ENCODE results near the gene ELL2. TPM values are rescaled to one million over a fixed set of nuclear protein-coding genes. Genes with fewer than 3 reads are reported as not detected.
"Not testable (repeated sequence)": the region's sequence is repeated elsewhere in the genome, so short reads cannot be mapped to it uniquely, and the experiment has no call there.

ELL2 gene
- total RNA-seq, 2 donors from 2014 or later = 69.8 to 135 TPM

- DNase-seq (ENCODE audit: low spot score) = peak; percentile 94
- intact Hi-C loops (cut with DNase I) = loop anchor here in 1 of 2 donors (5.0 to 10.0 kb wide), 2 partner anchors 480 to 737 kb away; no protein-coding TSS in a partner anchor
Observed at GRCh38 chr5:95857185-95857945, 104.3 kb downstream of the ELL2 start.

- intact Hi-C loops (cut with DNase I) = loop anchor here in 1 of 2 donors (5.0 to 10.0 kb wide), 2 partner anchors 481 to 738 kb away; no protein-coding TSS in a partner anchor
- DNase-seq (ENCODE audit: low spot score) = no peak
Observed at GRCh38 chr5:95856501-95856981, 105.1 kb downstream of the ELL2 start.

GRCh38 chr5:95853490-95853889, 108.2 kb downstream of the ELL2 start:
- no peak for DNase-seq (ENCODE audit: low spot score)

GRCh38 chr5:95852567-95852966, 109.1 kb downstream of the ELL2 start:
- intact Hi-C loops (cut with DNase I) = loop anchor here in 1 of 2 donors (10.0 kb wide), 1 partner anchor 742 kb away; no protein-coding TSS in a partner anchor
- DNase-seq (ENCODE audit: low spot score) = no peak

More at GRCh38 chr5:95853490-95853889, 108.2 kb downstream of the ELL2 start:
- intact Hi-C loops (cut with DNase I) = loop anchor here in 1 of 2 donors (10.0 kb wide), 1 partner anchor 741 kb away; no protein-coding TSS in a partner anchor

- intact Hi-C loops (cut with DNase I) = loop anchor here in 1 of 2 donors (10.0 kb wide), 1 partner anchor 744 kb away; no protein-coding TSS in a partner anchor
- not testable (repeated sequence) for DNase-seq (ENCODE audit: low spot score)
Observed at GRCh38 chr5:95851141-95851540, 110.5 kb downstream of the ELL2 start.

GRCh38 chr5:95850391-95850894, 111.2 kb downstream of the ELL2 start:
- intact Hi-C loops (cut with DNase I) = loop anchor here in 1 of 2 donors (10.0 kb wide), 1 partner anchor 744 kb away; no protein-coding TSS in a partner anchor
- DNase-seq (ENCODE audit: low spot score) = no peak

GRCh38 chr5:95848701-95849100, 113.0 kb downstream of the ELL2 start:
- intact Hi-C loops (cut with DNase I) = loop anchor here (5.0 to 10.0 kb wide), 3 partner anchors 186 to 204 kb away; partner anchors contain the start of gene RFESD (in 1 of the 2)
- no peak for DNase-seq (ENCODE audit: low spot score)

GRCh38 chr5:95847261-95847592, 114.4 kb downstream of the ELL2 start:
- no peak for DNase-seq (ENCODE audit: low spot score)
- intact Hi-C loops (cut with DNase I) = loop anchor here (2.0 to 10.0 kb wide), 4 partner anchors 66 to 202 kb away; partner anchors contain the start of gene RFESD (in 1 of the 2)

GRCh38 chr5:95846554-95847260, 114.9 kb downstream of the ELL2 start:
- intact Hi-C loops (cut with DNase I) = loop anchor here (1.0 to 10.0 kb wide), 5 partner anchors 65 to 202 kb away; partner anchors contain the start of gene RFESD (in 1 of the 2)
- no peak for DNase-seq (ENCODE audit: low spot score)

- DNase-seq (ENCODE audit: low spot score) = no peak
- intact Hi-C loops (cut with DNase I) = loop anchor here (5.0 to 10.0 kb wide), 3 partner anchors 183 to 201 kb away; partner anchors contain the start of gene RFESD (in 1 of the 2)
Observed at GRCh38 chr5:95845391-95845790, 116.3 kb downstream of the ELL2 start.

- intact Hi-C loops (cut with DNase I) = loop anchor here (10.0 kb wide), 2 partner anchors 189 to 199 kb away; partner anchors contain the start of gene RFESD (in 1 of the 2)
- no peak for DNase-seq (ENCODE audit: low spot score)
Observed at GRCh38 chr5:95843733-95844223, 117.9 kb downstream of the ELL2 start.

GRCh38 chr5:95842854-95843544, 118.7 kb downstream of the ELL2 start:
- no peak for DNase-seq (ENCODE audit: low spot score)
- intact Hi-C loops (cut with DNase I) = loop anchor here (10.0 kb wide), 2 partner anchors 188 to 198 kb away; partner anchors contain the start of gene RFESD (in 1 of the 2)

GRCh38 chr5:95841914-95842812, 119.5 kb downstream of the ELL2 start:
- no peak for DNase-seq (ENCODE audit: low spot score)
- intact Hi-C loops (cut with DNase I) = loop anchor here (10.0 kb wide), 2 partner anchors 187 to 197 kb away; partner anchors contain the start of gene RFESD (in 1 of the 2)

- no peak for DNase-seq (ENCODE audit: low spot score)
- intact Hi-C loops (cut with DNase I) = loop anchor here (10.0 kb wide), 2 partner anchors 186 to 196 kb away; partner anchors contain the start of gene RFESD (in 1 of the 2)
Observed at GRCh38 chr5:95840956-95841705, 120.5 kb downstream of the ELL2 start.

GRCh38 chr5:95839658-95840057, 122.0 kb downstream of the ELL2 start:
- DNase-seq (ENCODE audit: low spot score) = no peak
- intact Hi-C loops (cut with DNase I) = loop anchor here (10.0 kb wide), 2 partner anchors 185 to 195 kb away; partner anchors contain the start of gene RFESD (in 1 of the 2)

GRCh38 chr5:95838556-95838955, 123.1 kb downstream of the ELL2 start:
- intact Hi-C loops (cut with DNase I) = no loop called here
- DNase-seq (ENCODE audit: low spot score) = no peak

All from posterior vena cava (tissue), 2 donors.